ENCODE measurements around the gene SMU1.

The SMU1 gene

DNA sequence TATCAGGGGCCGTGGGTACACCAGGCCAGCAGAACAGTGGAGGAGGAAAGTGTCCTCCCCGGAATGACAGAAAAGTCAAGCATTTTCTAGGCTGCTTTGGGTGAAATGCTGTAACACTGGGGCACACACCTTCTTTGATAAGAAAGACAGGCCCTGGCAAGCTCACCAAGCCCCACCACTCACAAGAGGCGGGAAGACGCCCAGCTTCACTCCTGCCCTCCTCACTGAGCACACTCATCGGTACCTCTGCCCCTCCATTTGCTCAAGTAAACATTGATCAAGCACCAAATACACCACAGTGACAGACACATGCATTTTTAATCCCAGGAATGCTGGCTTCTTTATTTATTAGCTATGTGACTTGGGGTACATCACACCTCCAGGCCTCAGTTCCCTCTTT is 47.6 kb upstream of the SMU1 start:
- no peaks in the 10 kb centered on the region for H3K4me1 ChIP-seq (ENCODE audit: control insufficient read depth, insufficient read depth, low read length)
- no peaks in the 10 kb centered on the region for H3K9me3 ChIP-seq (ENCODE audit: control insufficient read depth, insufficient read depth, low read depth, low read length)
- ChIA-PET CTCF (no interaction called here), POLR2A (no interaction called here)
- no peak for TF ChIP-seq YY2 (tag by site-specific recombination; IDR thresholded peaks at IDR 0.05)
- no peak for TF ChIP-seq ZNF292 (tag by site-specific recombination; IDR thresholded peaks at IDR 0.05; ENCODE audit: borderline replicate concordance, low read depth)
- no peak for TF ChIP-seq ZBTB17 (tag by site-specific recombination; IDR thresholded peaks at IDR 0.05)
- no peak for TF ChIP-seq ZNF423 (tag by site-specific recombination; IDR thresholded peaks at IDR 0.05)
- TF ChIP-seq ZFP3 (tag by site-specific recombination; IDR thresholded peaks at IDR 0.05; ENCODE audit: low read depth): no peak
- TF ChIP-seq ZFP41 (tag by site-specific recombination; IDR thresholded peaks at IDR 0.05; ENCODE audit: borderline replicate concordance): no peak
- TF ChIP-seq ZNF701 (tag by site-specific recombination; IDR thresholded peaks at IDR 0.05): no peak
- no peak for TF ChIP-seq ZNF792 (tag by site-specific recombination; IDR thresholded peaks at IDR 0.05)
- no peak for TF ChIP-seq ZNF24 (tag by site-specific recombination; IDR thresholded peaks at IDR 0.05)
- TF ChIP-seq ZNF155 (tag by site-specific recombination; IDR thresholded peaks at IDR 0.05): no peak
- no peak for TF ChIP-seq ZNF837 (tag by site-specific recombination; IDR thresholded peaks at IDR 0.05)
- TF ChIP-seq, protein P1, sequence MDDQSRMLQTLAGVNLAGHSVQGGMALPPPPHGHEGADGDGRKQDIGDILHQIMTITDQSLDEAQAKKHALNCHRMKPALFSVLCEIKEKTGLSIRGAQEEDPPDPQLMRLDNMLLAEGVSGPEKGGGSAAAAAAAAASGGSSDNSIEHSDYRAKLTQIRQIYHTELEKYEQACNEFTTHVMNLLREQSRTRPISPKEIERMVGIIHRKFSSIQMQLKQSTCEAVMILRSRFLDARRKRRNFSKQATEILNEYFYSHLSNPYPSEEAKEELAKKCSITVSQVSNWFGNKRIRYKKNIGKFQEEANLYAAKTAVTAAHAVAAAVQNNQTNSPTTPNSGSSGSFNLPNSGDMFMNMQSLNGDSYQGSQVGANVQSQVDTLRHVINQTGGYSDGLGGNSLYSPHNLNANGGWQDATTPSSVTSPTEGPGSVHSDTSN (CRISPR knock-in tag; IDR thresholded peaks at IDR 0.05): no peak
- H3K36me3 ChIP-seq (ENCODE audit: control insufficient read depth in 2 of 2, insufficient read depth in 1 of 2, low read length in 2 of 2): peaks cover 0 to 41% of the 10 kb centered on the region in 2 experiments; a peak in 2 of 3 replicates
- no peak overlapping the region for H3K27ac ChIP-seq (ENCODE audit: extremely low read depth, low read depth, low read length)
- no peak overlapping the region for H3K4me3 ChIP-seq (ENCODE audit: low read depth, low read length)

DNA sequence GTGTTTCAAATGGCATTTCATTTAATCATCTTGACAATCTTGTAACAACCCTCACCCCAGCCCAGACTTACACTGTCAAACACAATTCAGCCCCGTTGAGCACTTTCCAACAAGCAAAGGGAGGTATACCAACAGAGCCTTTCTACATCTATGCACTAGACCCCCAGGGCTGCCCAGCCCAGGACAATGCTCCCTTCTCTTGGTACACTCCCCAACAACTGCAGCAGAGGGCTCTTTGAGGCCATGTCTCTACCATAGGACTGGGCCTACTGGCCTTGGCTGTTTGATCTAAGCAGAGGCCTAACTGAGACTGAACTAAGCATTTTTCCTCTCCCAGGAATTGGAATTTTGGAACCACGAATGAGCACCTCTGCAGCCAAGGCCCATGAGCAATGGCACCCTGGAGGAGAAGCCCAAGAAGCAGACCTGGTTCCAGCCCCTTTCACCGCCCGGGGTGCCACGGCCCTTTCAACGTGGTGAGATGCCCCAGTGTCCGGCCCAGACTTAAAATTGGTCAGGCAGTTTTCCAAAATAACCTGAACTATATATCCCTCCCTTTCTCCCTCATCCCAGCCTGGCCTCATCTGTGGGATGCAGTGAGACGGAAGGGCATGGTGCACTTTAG is 47.0 kb upstream of the SMU1 start:
- TF ChIP-seq ZNF777 (tag by site-specific recombination; IDR thresholded peaks at IDR 0.05; ENCODE audit: borderline replicate concordance): no peak
- TF ChIP-seq OSR2 (tag by site-specific recombination; IDR thresholded peaks at IDR 0.05): no peak
- no peak for TF ChIP-seq KLF8 (tag by site-specific recombination; IDR thresholded peaks at IDR 0.05)
- TF ChIP-seq ZNF121 (tag by site-specific recombination; IDR thresholded peaks at IDR 0.05): no peak
- no peak for TF ChIP-seq ZNF654 (tag by site-specific recombination; IDR thresholded peaks at IDR 0.05; ENCODE audit: low read depth)
- TF ChIP-seq ZNF132 (tag by site-specific recombination; IDR thresholded peaks at IDR 0.05; ENCODE audit: borderline replicate concordance): no peak
- no peak for TF ChIP-seq ZBTB44 (tag by site-specific recombination; IDR thresholded peaks at IDR 0.05)
- no peak for TF ChIP-seq PRDM10 (tag by site-specific recombination; IDR thresholded peaks at IDR 0.05)
- TF ChIP-seq, protein P2, sequence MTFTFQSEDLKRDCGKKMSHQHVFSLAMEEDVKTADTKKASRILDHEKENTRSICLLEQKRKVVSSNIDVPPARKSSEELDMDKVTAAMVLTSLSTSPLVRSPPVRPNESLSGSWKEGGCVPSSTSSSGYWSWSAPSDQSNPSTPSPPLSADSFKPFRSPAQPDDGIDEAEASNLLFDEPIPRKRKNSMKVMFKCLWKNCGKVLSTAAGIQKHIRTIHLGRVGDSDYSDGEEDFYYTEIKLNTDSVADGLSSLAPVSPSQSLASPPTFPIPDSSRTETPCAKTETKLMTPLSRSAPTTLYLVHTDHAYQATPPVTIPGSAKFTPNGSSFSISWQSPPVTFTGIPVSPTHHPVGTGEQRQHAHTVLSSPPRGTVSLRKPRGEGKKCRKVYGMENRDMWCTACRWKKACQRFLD (tag by site-specific recombination; IDR thresholded peaks at IDR 0.05): no peak
- no peak for TF ChIP-seq ZNF510 (tag by site-specific recombination; IDR thresholded peaks at IDR 0.05; ENCODE audit: insufficient replicate concordance)
- TF ChIP-seq ZNF174 (tag by site-specific recombination; IDR thresholded peaks at IDR 0.05): no peak
- no peak for TF ChIP-seq ZNF211 (tag by site-specific recombination; IDR thresholded peaks at IDR 0.05; ENCODE audit: low read depth)
- TF ChIP-seq ZNF239 (tag by site-specific recombination; IDR thresholded peaks at IDR 0.05): no peak
- no peak for TF ChIP-seq ZNF677 (tag by site-specific recombination; IDR thresholded peaks at IDR 0.05)
- TF ChIP-seq, protein P3, sequence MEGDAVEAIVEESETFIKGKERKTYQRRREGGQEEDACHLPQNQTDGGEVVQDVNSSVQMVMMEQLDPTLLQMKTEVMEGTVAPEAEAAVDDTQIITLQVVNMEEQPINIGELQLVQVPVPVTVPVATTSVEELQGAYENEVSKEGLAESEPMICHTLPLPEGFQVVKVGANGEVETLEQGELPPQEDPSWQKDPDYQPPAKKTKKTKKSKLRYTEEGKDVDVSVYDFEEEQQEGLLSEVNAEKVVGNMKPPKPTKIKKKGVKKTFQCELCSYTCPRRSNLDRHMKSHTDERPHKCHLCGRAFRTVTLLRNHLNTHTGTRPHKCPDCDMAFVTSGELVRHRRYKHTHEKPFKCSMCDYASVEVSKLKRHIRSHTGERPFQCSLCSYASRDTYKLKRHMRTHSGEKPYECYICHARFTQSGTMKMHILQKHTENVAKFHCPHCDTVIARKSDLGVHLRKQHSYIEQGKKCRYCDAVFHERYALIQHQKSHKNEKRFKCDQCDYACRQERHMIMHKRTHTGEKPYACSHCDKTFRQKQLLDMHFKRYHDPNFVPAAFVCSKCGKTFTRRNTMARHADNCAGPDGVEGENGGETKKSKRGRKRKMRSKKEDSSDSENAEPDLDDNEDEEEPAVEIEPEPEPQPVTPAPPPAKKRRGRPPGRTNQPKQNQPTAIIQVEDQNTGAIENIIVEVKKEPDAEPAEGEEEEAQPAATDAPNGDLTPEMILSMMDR (tag by site-specific recombination; IDR thresholded peaks at IDR 0.05): no peak
- Histone ChIP-seq H3K9me3 (ENCODE audit: control insufficient read depth, insufficient read depth, low read depth, low read length) (no peaks in the 10 kb centered on the region), H3K4me3 (ENCODE audit: low read depth, low read length) (no peak overlapping the region), H3K27ac (ENCODE audit: extremely low read depth, low read depth, low read length) (no peak overlapping the region), H3K4me1 (ENCODE audit: control insufficient read depth, insufficient read depth, low read length) (no peaks in the 10 kb centered on the region), H3K36me3 (ENCODE audit: control insufficient read depth in 2 of 2, insufficient read depth in 1 of 2, low read length in 2 of 2) (peaks cover 0 to 36% of the 10 kb centered on the region in 2 experiments; a peak in 2 of 3 replicates)
- POLR2A ChIA-PET: no interaction called here
- CTCF ChIA-PET: no interaction called here
